ENCODE measurements around the gene OR13H1.

DNA sequence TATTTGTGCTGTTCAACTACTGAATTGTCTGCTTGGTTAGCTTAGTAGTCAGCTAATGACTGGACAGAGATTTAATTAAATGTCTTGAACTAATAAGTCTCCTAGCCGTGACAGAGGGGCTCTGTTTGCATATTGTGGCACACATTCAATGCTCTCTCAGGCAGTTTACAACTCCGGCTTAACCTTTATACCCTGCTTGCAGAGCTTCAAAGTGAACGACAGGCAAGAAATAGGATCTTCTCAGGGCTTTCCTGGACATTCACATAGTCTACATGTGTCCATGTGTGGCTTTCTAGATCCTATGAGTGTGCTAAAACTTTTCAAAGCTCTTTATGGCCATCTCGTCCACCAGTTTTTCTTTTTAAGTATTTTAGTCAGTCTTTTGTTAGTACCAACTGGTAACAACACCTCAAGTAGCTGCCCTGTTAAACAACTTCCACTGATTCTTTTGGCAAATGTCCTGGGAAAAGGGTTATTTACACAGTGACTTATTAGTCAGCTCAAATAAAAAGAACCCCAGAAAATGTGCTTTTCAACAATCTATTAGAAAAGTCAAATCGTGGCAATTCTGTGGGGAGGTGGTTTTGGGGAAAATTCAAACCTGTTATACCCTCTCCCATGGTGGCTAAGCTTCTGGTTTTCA is 28.6 kb downstream of the OR13H1 start:
- TF ChIP-seq, protein P1, sequence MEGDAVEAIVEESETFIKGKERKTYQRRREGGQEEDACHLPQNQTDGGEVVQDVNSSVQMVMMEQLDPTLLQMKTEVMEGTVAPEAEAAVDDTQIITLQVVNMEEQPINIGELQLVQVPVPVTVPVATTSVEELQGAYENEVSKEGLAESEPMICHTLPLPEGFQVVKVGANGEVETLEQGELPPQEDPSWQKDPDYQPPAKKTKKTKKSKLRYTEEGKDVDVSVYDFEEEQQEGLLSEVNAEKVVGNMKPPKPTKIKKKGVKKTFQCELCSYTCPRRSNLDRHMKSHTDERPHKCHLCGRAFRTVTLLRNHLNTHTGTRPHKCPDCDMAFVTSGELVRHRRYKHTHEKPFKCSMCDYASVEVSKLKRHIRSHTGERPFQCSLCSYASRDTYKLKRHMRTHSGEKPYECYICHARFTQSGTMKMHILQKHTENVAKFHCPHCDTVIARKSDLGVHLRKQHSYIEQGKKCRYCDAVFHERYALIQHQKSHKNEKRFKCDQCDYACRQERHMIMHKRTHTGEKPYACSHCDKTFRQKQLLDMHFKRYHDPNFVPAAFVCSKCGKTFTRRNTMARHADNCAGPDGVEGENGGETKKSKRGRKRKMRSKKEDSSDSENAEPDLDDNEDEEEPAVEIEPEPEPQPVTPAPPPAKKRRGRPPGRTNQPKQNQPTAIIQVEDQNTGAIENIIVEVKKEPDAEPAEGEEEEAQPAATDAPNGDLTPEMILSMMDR (conservative IDR thresholded peaks at IDR 0.05; ENCODE audit: low read depth, low read length) = no peak
- no peak for TF ChIP-seq EZH2 (IDR thresholded peaks at IDR 0.05; ENCODE audit: low read length, unreplicated experiment)

Measured in PC-3 (cell line).